ENCODE results near the gene CBFA2T2. TPM values are rescaled to one million over a fixed set of nuclear protein-coding genes. Genes with fewer than 3 reads are reported as not detected.

CBFA2T2 gene
- total and polyA plus RNA-seq, 2 donors (not counting 3 experiments of a cell fraction or from before 2014, with no cell fraction given): 10.7 to 12.1 TPM

- H3K4me3 ChIP-seq (replicated peaks in 1 of 3; ENCODE audit: insufficient read depth in 1 of 3, low read depth in 1 of 3, low read length in 3 of 3): peak within 1 kb of the TSS; percentile 2 to 46 (median 37)
- H3K9me1 ChIP-seq (replicated peaks; ENCODE audit: control insufficient read depth, extremely low read depth, insufficient read depth, low read length): no peaks in the 10 kb centered on the region
- no peaks in the 10 kb centered on the region for H3K36me3 ChIP-seq (ENCODE audit: control insufficient read depth in 2 of 2, extremely low read depth in 1 of 2, insufficient read depth in 2 of 2, low read length in 2 of 2)
- ChIA-PET CTCF (interaction anchor here (0.9 to 2.8 kb wide), 3 partner anchors 210 to 224 kb away, joined by 3 to 14 read pairs (median 14); partner anchors contain the start of gene ACTL10), POLR2A (interaction anchor here (0.6 kb wide), 1 partner anchor 149 kb away, joined by 3 read pairs; no protein-coding TSS in a partner anchor)
- no peaks in the 10 kb centered on the region for H4K20me1 ChIP-seq (replicated peaks; ENCODE audit: control insufficient read depth, extremely low read depth, insufficient read depth, low read length)
- BruUV-seq (replicated peaks): no TSS peak
- no peaks in the 10 kb centered on the region for H3K9me3 ChIP-seq (replicated peaks; ENCODE audit: control insufficient read depth, insufficient read depth, low read length)
- H3K9ac ChIP-seq (replicated peaks; ENCODE audit: extremely low read depth, insufficient read depth, low read length): peak within 1 kb of the TSS; percentile 62
- no peak within 1 kb of the TSS for H3K27ac ChIP-seq (ENCODE audit: insufficient read depth, low read depth, low read length)
- FAIRE-seq: peak; percentile 67
- dilution Hi-C loops (cut with MboI; ENCODE audit: extremely low pct_ligation_motif_present, low sequenced_read_pairs): no loop called here
- peak within 1 kb of the TSS; percentile 55 for H3K4me2 ChIP-seq (ENCODE audit: insufficient read depth, low read length)
- intact Hi-C loops (cut with micrococcal nuclease): no loop called here
- DNase-seq (ENCODE audit: low read depth, low spot score): peak; percentile 69
- peak; percentile 3 for TF ChIP-seq POLR2AphosphoS5 (IDR thresholded peaks at IDR 0.05; ENCODE audit: insufficient read depth, low read depth, low read length)
- TF ChIP-seq JUN (IDR thresholded peaks at IDR 0.05; ENCODE audit: borderline replicate concordance, insufficient read depth, insufficient read length, low read depth): no peak
- H3K27me3 ChIP-seq (ENCODE audit: control insufficient read depth in 2 of 2, insufficient read depth in 2 of 2, low read length in 2 of 2): no peaks in the 10 kb centered on the region
- no peaks in the 10 kb centered on the region for H3K79me2 ChIP-seq (ENCODE audit: control insufficient read depth, insufficient read depth, low read length)
- peak within 1 kb of the TSS; percentile 45 for H2AFZ ChIP-seq (ENCODE audit: low read depth, low read length)
- peaks cover 5% of the 10 kb centered on the region for H3K4me1 ChIP-seq (ENCODE audit: control insufficient read depth, extremely low read depth, insufficient read depth, low read length)
Observed at GRCh38 chr20:33443512-33444239, 46.2 kb upstream of the CBFA2T2 start, which contains the start of gene SNTA1. Gene SNTA1 (minus strand): TSS chr20:33443763. CDS start chr20:33443620, 143 bp downstream.

GRCh38 chr20:33444797-33445560 is 44.9 kb upstream of the CBFA2T2 start:
- Histone ChIP-seq H2AFZ (ENCODE audit: low read depth, low read length) (no peak overlapping the region), H4K20me1 (replicated peaks; ENCODE audit: control insufficient read depth, extremely low read depth, insufficient read depth, low read length) (no peaks in the 10 kb centered on the region), H3K27ac (ENCODE audit: insufficient read depth, low read depth, low read length) (no peak overlapping the region), H3K4me2 (ENCODE audit: insufficient read depth, low read length) (peak overlapping the region; percentile 42), H3K9me1 (replicated peaks; ENCODE audit: control insufficient read depth, extremely low read depth, insufficient read depth, low read length) (no peaks in the 10 kb centered on the region), H3K9ac (replicated peaks; ENCODE audit: extremely low read depth, insufficient read depth, low read length) (no peak overlapping the region), H3K36me3 (ENCODE audit: control insufficient read depth in 2 of 2, extremely low read depth in 1 of 2, insufficient read depth in 2 of 2, low read length in 2 of 2) (no peaks in the 10 kb centered on the region), H3K9me3 (replicated peaks; ENCODE audit: control insufficient read depth, insufficient read depth, low read length) (no peaks in the 10 kb centered on the region), H3K4me1 (ENCODE audit: control insufficient read depth, extremely low read depth, insufficient read depth, low read length) (peaks cover 5% of the 10 kb centered on the region), H3K4me3 (replicated peaks in 1 of 3; ENCODE audit: insufficient read depth in 1 of 3, low read depth in 1 of 3, low read length in 3 of 3) (no peak overlapping the region), H3K27me3 (ENCODE audit: control insufficient read depth in 2 of 2, insufficient read depth in 2 of 2, low read length in 2 of 2) (no peaks in the 10 kb centered on the region), H3K79me2 (ENCODE audit: control insufficient read depth, insufficient read depth, low read length) (no peaks in the 10 kb centered on the region)
- ChIA-PET POLR2A (interaction anchor here (0.7 kb wide), 1 partner anchor 288 kb away, joined by 5 read pairs; no protein-coding TSS in a partner anchor), CTCF (interaction anchor here (0.6 to 2.8 kb wide), 5 partner anchors 8 to 369 kb away, joined by 3 to 14 read pairs (median 3); partner anchors contain the start of gene CDK5RAP1)
- BruUV-seq (replicated peaks): no TSS peak
- no peak for TF ChIP-seq FOS (IDR thresholded peaks at IDR 0.05; ENCODE audit: borderline replicate concordance, insufficient read depth, low read length)
- TF ChIP-seq MYC (IDR thresholded peaks at IDR 0.05; ENCODE audit: low read depth, low read length): no peak
- TF ChIP-seq EZH2 (IDR thresholded peaks at IDR 0.05; ENCODE audit: borderline replicate concordance, low read depth, low read length, severe bottlenecking): no peak
- no peak for TF ChIP-seq POLR2AphosphoS5 (IDR thresholded peaks at IDR 0.05; ENCODE audit: insufficient read depth, low read depth, low read length)
- TF ChIP-seq JUN (IDR thresholded peaks at IDR 0.05; ENCODE audit: borderline replicate concordance, insufficient read depth, insufficient read length, low read depth): no peak
- no peak for TF ChIP-seq GATA2 (IDR thresholded peaks at IDR 0.05; ENCODE audit: insufficient read depth, insufficient read length, low read depth, low read length)
- DNase-seq (ENCODE audit: low read depth, low spot score) (no peak), FAIRE-seq (no peak)
- dilution Hi-C loops (cut with MboI; ENCODE audit: extremely low pct_ligation_motif_present, low sequenced_read_pairs) (no loop called here), intact Hi-C loops (cut with micrococcal nuclease) (no loop called here)
